ENCODE measurements around the gene NDUFS3.

- TF ChIP-seq CTCF (IDR thresholded peaks at IDR 0.05), result no peak
- no peak for TF ChIP-seq EP300 (IDR thresholded peaks at IDR 0.05)
Observed at GRCh38 chr11:47606731-47607130, 27.9 kb downstream of the NDUFS3 start.
